ENCODE results near the gene SRSF7.

DNA sequence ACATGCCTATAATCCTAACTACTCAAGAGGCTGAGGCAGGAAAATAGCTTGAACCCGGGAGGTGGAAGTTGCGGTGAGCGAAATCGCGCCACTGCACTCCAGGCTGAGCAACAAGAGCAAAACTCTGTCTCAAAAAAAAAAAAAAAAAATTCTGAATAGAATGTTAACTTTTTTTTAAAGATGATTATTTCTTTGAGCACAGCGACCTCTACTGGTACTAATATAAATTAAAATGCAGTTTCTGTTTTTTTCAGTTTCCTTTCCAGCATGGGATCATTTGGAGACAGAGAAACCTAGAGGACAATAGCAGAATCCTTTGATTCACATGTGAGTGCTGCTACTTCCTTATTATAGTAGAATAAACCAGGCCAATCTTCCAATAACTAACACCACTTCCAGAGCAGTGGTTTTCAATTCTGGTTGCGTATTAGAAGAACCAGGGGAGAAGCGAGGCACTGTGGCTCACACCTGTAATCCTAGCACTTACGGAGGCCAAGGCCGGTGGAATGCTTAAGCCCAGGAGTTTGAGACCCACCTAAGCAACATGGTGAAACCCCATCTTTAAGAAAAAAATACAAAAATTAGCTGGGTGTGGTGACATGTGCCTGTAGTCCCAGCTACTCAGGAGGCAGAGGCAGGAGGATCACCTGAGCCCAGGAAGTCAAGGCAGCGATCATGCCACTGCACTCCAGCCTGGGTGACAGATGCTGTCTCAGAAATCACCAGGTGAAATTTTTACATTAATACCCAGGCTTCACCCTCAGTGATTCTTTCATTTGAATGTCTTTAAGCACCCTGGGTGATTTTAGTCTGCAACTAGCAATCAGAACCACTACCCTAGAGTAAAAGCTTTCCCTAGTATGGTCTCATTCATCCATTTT, 10.1 kb downstream of the SRSF7 start:
- TF ChIP-seq ARNTL (CRISPR knock-in tag; IDR thresholded peaks at IDR 0.05; ENCODE audit: borderline replicate concordance, low read depth) = no peak
- TF ChIP-seq SNAI2 (CRISPR knock-in tag; IDR thresholded peaks at IDR 0.05) = no peak
- TF ChIP-seq, protein P1, sequence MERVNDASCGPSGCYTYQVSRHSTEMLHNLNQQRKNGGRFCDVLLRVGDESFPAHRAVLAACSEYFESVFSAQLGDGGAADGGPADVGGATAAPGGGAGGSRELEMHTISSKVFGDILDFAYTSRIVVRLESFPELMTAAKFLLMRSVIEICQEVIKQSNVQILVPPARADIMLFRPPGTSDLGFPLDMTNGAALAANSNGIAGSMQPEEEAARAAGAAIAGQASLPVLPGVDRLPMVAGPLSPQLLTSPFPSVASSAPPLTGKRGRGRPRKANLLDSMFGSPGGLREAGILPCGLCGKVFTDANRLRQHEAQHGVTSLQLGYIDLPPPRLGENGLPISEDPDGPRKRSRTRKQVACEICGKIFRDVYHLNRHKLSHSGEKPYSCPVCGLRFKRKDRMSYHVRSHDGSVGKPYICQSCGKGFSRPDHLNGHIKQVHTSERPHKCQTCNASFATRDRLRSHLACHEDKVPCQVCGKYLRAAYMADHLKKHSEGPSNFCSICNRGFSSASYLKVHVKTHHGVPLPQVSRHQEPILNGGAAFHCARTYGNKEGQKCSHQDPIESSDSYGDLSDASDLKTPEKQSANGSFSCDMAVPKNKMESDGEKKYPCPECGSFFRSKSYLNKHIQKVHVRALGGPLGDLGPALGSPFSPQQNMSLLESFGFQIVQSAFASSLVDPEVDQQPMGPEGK (CRISPR knock-in tag; IDR thresholded peaks at IDR 0.05; ENCODE audit: borderline replicate concordance) = no peak
- no peak for TF ChIP-seq ZNF8 (CRISPR knock-in tag; IDR thresholded peaks at IDR 0.05)
- TF ChIP-seq, protein P2, sequence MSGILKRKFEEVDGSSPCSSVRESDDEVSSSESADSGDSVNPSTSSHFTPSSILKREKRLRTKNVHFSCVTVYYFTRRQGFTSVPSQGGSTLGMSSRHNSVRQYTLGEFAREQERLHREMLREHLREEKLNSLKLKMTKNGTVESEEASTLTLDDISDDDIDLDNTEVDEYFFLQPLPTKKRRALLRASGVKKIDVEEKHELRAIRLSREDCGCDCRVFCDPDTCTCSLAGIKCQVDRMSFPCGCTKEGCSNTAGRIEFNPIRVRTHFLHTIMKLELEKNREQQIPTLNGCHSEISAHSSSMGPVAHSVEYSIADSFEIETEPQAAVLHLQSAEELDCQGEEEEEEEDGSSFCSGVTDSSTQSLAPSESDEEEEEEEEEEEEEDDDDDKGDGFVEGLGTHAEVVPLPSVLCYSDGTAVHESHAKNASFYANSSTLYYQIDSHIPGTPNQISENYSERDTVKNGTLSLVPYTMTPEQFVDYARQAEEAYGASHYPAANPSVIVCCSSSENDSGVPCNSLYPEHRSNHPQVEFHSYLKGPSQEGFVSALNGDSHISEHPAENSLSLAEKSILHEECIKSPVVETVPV (CRISPR knock-in tag; IDR thresholded peaks at IDR 0.05) = no peak
- TF ChIP-seq GLIS3 (CRISPR knock-in tag; IDR thresholded peaks at IDR 0.05) = no peak
- TF ChIP-seq, protein P3, sequence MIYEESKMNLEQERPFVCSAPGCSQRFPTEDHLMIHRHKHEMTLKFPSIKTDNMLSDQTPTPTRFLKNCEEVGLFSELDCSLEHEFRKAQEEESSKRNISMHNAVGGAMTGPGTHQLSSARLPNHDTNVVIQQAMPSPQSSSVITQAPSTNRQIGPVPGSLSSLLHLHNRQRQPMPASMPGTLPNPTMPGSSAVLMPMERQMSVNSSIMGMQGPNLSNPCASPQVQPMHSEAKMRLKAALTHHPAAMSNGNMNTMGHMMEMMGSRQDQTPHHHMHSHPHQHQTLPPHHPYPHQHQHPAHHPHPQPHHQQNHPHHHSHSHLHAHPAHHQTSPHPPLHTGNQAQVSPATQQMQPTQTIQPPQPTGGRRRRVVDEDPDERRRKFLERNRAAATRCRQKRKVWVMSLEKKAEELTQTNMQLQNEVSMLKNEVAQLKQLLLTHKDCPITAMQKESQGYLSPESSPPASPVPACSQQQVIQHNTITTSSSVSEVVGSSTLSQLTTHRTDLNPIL (CRISPR knock-in tag; IDR thresholded peaks at IDR 0.05; ENCODE audit: low read depth) = no peak
- TF ChIP-seq ESRRG (CRISPR knock-in tag; IDR thresholded peaks at IDR 0.05) = no peak
- TF ChIP-seq ZC3H10 (CRISPR knock-in tag; IDR thresholded peaks at IDR 0.05) = no peak
- no peak for TF ChIP-seq ZFP3 (CRISPR knock-in tag; IDR thresholded peaks at IDR 0.05)
- TF ChIP-seq PPARA (CRISPR knock-in tag; IDR thresholded peaks at IDR 0.05; ENCODE audit: borderline replicate concordance) = no peak

Measured in SK-N-SH treated with all-trans-retinoic acid at 6 μM for 48 hours (cell line).